Stimulated activated CD8-positive, alpha-beta memory T cell treated with anti-CD3 and anti-CD28 coated beads, Interleukin-4, amount 100 ng/mL, for 48 hours (primary cell): ENCODE results near the gene RGS6.

ENCODE experiments used
- DNase-seq: peaks from one replicate; pipeline ENCODE4 v3.0.0-alpha.2; 2020

Gene RGS6

GRCh38 chr14:72089625-72090024 is 157.4 kb downstream of the RGS6 start:
- no peak for DNase-seq

- DNase-seq: no peak
These were observed 162.8 kb downstream of the RGS6 start for GRCh38 chr14:72094844-72095582.

DNA sequence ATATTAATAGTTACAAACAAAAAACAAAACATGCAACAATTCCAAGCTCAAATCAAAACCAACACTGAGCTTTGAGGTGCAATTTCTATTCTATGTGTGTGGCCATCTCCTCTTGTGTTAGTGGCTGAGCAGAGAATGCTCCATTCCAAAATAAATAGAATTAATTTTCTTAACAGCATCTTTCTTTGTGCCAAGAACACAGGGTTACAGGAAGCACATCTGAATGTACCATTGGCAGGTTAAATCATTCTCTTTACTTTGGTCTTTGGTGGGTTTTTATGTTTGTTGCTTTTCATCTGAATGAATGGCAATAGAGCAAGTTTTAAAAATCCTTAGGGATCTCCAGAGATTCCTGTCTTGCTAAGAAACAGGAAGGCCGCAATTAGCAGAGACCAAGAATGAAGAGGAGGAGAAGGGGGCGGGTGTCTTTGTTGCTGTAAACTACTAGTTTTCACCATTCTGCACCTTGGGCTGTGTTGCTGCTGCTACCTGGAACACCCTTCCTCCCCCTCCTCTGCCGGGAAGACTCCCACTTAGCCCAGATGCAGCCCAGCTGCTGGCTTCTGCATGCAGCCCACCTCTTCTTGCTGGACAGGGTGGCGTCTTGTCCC is 165.0 kb downstream of the RGS6 start:
- DNase-seq: no peak

DNA sequence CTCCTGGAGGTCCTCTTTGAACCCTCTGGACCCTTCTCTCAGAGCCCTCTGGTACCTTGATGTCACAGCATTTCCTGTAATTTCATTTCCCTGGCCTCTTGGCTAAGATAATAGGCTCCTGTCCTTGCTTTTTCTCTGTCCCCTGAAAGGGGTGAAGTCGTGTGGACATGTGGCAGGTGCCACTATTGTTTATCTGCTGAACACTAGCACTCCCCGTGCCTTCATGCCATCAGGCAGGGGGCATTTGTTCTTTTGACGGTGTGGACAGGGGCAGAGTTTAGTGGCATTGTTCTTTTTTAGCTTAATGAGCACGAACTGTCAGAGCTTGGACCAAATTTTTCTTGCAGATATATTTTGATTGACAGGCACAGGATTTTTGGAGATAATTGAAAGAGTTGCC is 166.0 kb downstream of the RGS6 start:
- no peak for DNase-seq

GRCh38 chr14:72099566-72099965 is 167.3 kb downstream of the RGS6 start:
- no peak for DNase-seq

DNA sequence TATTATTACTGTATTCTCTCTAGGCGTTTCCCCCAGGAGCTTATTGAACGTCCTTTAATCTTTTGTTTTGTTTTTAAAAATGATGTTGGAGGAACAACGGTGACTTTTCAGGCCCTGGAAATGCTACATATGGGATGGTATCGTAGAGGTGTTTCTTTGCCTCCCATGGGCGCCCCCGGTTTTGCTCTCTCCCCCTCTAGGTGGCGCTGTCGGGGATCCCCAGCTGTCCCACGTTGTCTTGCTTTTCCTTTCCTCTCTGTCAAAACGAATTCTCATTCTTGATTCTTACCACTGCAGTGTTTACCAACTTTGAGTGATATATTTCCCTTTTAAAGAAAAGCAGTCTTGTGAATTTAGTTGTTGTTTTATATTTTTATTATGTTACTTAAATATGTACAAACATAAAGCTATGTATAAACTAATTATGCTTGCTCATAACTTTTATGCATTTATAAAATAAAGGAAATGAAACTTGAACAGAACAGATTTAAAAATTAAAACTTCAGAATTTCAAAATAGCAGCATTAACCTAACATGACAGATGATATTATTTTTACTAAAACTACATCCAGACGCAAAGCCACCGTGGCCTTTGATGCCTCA is 171.9 kb downstream of the RGS6 start:
- DNase-seq: peak; percentile 78

DNA sequence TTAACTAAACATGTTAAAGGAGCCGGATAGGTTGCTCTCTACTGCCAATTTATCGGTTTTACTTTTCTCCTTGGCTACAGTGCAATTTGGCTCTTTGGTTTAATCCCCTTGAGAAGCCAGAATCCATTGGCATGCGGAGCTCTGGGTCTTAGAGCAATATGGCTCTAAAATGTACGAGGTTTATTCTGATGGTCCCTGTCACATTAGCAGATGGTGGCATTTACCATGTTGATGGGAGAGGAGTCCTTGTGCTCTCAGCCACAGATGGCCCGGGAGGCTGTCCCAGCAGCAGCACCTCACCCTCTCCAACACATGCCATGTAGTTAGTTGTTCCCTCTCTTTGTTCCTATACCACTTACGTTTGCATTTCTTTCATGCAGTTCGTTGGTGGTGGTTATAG is 179.7 kb downstream of the RGS6 start:
- no peak for DNase-seq

GRCh38 chr14:72118841-72119240 is 186.6 kb downstream of the RGS6 start:
- DNase-seq: no peak

DNA sequence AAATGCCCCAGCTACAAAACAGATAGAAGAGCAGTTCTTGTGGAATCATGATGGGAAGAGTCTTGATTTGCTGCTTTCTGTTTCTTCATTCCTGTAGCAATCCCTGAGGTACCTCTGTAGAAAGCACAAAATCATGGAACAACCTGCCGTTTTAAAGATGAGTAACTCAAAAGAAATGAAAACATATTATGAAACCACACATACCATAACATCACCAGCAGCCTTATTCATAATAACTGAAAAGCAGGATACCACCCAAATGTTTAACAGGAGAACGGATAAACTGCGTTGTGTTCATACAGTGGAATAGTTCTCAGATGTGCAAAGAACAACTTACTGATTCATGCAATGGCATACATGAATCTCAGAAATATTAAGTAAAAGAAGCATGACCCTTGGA is 188.1 kb downstream of the RGS6 start:
- DNase-seq: no peak

DNA sequence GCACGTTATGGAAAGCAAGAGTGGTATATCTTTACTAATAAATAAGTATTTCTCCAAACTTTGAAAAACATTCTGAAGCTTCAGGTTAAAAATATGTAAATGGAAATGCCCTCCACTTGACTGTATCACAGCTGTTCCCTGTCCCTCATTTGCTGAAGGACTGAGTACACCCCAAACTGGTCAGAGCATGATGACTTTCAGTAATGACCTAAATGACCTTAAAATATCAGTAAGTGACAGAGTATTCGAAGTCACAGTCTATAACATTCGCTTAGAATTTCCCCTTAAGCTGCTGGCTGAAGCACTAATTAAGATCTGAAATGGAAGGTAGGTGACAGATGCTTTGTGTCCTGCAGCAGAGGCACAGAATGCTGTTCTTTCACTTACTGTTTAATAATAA is 191.5 kb downstream of the RGS6 start:
- DNase-seq: no peak

DNA sequence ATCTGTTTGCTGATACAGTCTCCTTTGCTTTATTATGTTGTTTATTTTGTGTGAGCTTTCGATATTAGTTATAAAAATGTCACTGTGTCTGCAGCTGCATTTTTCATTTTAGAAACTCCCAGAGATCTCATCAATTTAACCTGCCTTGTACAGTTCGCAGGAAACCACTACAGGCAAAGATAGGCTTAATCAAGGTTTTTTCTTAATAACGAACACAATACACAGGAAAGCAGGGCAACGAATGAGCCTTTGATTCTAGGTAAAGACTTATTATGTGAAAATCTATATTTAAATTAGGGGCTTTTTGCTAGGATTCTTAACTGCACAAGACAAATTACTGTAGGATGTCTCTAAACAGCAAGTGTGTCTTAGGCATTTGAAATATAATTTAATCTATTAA is 191.9 kb downstream of the RGS6 start:
- DNase-seq: no peak

GRCh38 chr14:72126091-72126490 is 193.9 kb downstream of the RGS6 start:
- no peak for DNase-seq

GRCh38 chr14:72126561-72126960 is 194.3 kb downstream of the RGS6 start:
- no peak for DNase-seq

DNA sequence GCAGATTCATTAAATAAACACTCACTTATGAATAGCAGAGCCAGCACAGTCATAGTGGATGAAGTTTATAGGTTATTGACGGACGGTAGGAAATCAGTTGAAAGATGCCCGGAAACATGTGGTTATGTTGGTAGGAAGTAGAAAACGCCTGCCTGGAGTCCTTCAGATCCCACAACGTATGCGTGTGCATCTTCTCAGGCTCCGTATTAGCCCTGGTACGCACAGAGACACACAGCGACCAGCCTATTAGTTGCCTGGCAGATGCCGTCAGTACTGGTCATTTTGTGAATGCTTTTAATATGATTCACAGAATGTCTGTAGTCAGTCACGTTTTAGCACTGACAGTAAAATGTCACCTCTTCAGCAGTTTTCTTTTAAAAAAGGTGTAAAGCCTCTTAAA is 196.4 kb downstream of the RGS6 start:
- DNase-seq: no peak

DNA sequence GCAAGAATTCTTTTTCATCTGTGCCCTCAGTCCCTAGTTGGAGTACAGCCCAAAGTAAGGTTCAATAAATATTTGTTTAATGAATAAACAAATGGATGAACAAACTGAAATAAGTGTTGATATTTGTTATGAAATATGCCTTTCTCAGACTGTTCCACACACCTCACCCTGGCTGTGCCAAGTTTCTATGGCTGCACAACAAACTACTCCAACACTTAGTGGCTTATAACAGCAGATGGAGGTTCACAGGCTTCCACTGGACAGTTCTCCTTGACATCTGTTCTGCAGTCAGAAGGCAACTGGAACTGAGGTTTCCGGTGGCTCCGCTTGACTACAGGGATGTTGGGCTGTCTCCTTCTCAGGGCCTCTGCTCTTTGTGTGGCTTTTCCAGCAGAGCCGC is 197.1 kb downstream of the RGS6 start:
- no peak for DNase-seq

DNA sequence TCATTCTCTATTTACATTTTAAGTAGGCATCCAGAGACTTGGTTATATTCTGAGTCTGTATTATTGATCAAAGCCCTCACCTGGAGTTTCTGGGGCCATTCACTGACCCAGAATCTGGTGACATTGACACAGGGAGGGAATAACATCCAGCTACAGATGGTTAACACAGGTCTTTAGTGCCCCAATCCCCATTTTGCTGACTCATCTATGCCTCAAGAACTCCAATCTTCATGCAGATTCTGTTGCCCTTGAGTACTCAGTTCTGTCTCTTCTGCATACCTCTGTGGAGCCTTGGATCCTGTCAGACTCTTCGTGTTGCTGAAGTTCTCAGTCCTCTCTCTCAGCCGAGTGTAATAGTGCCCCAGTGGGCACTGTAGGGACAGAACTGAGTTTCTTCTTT is 208.9 kb downstream of the RGS6 start:
- no peak for DNase-seq

GRCh38 chr14:72142328-72142727 is 210.1 kb downstream of the RGS6 start:
- no peak for DNase-seq

GRCh38 chr14:72146241-72146640 is 214.0 kb downstream of the RGS6 start:
- DNase-seq: no peak

DNA sequence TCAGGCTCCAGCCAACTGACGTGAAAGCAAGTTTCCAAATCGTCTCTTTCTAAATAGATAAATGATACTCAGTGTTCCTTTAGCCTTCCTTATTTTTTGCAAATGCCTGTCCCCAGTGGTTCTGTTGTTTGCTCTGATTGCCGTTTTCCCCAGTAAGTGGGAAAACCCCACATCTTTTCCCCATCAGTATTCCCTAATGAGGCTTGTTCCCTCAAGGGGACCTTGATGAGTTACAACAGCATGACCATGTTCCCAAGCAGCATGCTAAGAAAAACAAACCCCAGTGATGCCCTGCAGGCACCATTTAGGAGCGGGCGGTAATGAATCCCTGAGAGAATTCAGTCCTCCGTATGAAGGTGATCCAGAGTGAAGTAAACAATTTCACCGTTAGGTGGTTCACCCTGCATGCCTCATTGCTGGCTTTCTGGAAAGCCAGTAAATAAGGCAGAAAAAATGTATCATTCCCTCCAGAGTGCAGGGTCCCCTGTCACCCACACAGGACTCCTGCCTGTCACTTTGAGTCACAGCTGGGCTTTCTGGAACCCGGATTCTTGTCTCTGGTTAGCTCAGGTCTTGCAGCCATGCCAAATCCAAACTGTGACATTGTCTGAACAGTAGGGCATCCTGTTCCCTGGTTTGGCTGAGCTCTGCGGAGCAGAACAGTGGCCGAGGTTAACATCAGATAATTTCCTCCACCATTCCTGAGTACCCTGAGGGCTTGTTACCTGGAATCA is 222.6 kb downstream of the RGS6 start:
- peak; percentile 28 for DNase-seq

- no peak for DNase-seq
These were observed 223.3 kb downstream of the RGS6 start for GRCh38 chr14:72155379-72155993.

DNA sequence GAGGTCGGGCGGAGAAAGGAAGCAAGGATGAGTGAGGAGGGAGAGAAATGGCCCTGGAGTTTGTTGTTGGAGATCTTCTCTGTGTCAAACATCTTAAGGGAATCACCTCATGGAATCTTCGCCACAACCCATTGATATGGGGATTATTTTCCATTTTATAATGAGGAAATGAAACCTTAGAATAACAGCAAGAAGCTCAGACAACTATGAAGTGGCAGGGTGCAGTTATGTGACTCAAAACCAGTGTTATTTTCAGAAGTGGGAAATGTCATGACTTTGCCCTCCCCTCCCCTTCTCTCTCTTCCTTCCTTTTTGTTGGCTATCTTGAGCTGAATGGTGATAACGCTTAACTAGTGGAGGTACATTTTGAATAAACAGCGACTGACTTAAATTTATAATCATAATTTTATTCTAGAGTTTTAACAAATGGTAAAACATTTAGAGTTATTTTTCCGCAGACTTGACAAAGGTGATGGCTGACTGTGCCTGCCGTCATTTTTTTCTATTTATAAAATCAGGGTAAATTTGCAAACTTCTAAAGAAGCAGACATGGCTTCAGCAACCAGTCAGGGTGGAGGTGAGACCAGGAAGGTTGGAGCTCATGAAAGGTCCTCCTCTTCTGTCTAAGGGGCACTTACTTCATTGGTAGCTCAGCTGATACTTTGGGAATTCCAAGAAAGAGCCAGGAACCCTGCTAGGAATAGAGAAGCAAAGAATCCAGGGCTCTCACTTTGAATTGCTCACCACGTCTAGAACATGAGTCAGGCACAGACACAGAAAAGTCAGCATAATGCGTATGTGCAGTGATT is 232.4 kb downstream of the RGS6 start:
- no peak for DNase-seq

DNA sequence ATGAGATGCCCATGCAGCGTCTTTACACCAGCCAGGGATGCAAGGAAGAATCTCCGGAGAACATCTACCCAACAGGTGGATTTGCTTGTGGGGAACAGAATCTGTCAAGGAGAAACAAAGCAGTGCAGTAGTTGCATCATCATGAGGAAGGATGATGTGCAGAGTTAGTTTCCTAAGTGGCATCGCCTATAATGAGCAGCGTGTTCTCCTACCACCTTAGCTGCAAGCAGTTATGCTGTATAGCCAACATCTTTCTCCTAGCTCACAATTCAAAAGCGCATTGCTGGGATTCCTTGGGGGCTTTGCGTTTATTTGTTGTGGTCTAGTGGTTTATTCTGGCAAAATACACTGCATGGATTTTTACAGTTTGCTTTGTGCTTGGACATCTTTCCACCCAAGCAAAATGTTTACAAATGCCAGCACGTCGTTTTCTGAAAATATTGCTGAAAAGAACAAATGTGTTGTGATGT is 233.0 kb downstream of the RGS6 start:
- no peak for DNase-seq
